K562 (cell line): ENCODE results near the gene SCAP. TPM values are rescaled to one million over a fixed set of nuclear protein-coding genes. Genes with fewer than 3 reads are reported as not detected.

Experiments used
- BRCA1 ChIP-seq, 2 experiments: fragments of 450-650 bp in 1 of 2; sonication (generic) in 1 of 2; formaldehyde crosslinking in 1 of 2; IDR thresholded peaks; 2 replicates each; pipeline versions ENCODE4 v1.5.0 to v1.6.1; 2017 to 2020; ENCODE audit warnings: mild to moderate bottlenecking in 1 of 2, missing genetic modification reagents in 1 of 2
- CTCF ChIP-seq, 3 experiments: IDR thresholded peaks in 2 of 3; conservative IDR thresholded peaks in 1 of 3; 2 replicates each; pipeline ENCODE4 v1.5.1; 2011 to 2012; ENCODE audit warnings: low read length in 3 of 3, mild to moderate bottlenecking in 3 of 3, control low read depth in 2 of 3, improper control_type of control experiment in 1 of 3, inconsistent platforms in 1 of 3, low read depth in 1 of 3, mixed read lengths in 1 of 3, moderate library complexity in 1 of 3; ENCODE audit not compliant: insufficient read depth in 2 of 3
- DMBX1 ChIP-seq: fragments of 250-450 bp; sonication (Bioruptor Pico); IDR thresholded peaks from 2 replicates; pipeline ENCODE4 v1.8.0; 2022; ENCODE audit warnings: inconsistent platforms, mild to moderate bottlenecking, moderate library complexity, borderline replicate concordance
- EHMT2 ChIP-seq: fragments of 450-650 bp; IDR thresholded peaks from 2 replicates; pipeline ENCODE4 v1.6.1; 2018; ENCODE audit warnings: antibody characterized with exemption
- GATAD2A ChIP-seq: fragments of 450-650 bp; IDR thresholded peaks from 2 replicates; pipeline ENCODE4 v1.6.1; 2017
- LARP7 ChIP-seq: fragments of 450-650 bp; IDR thresholded peaks from 2 replicates; pipeline ENCODE4 v1.6.1; 2016
- MIER1 ChIP-seq: fragments of 450-650 bp; IDR thresholded peaks from 2 replicates; pipeline ENCODE4 v1.6.1; 2016; ENCODE audit warnings: antibody characterized with exemption, mild to moderate bottlenecking, low read depth
- MTA1 ChIP-seq: fragments of 450-650 bp; IDR thresholded peaks from 2 replicates; pipeline ENCODE4 v1.6.1; 2017; ENCODE audit warnings: borderline replicate concordance
- NFRKB ChIP-seq: fragments of 450-650 bp; IDR thresholded peaks from 2 replicates; pipeline ENCODE4 v1.6.1; 2016; ENCODE audit warnings: low read depth
- NFXL1 ChIP-seq: fragments of 450-650 bp; formaldehyde crosslinking; IDR thresholded peaks from 2 replicates; pipeline ENCODE4 v1.4.0; 2021; ENCODE audit warnings: mild to moderate bottlenecking
- PHB2 ChIP-seq: fragments of 450-650 bp; IDR thresholded peaks from 2 replicates; pipeline ENCODE4 v1.6.1; 2017; ENCODE audit warnings: low read depth
- PHF8 ChIP-seq: fragments of 200-600 bp; sonication (generic); IDR thresholded peaks from 2 replicates; pipeline ENCODE4 v1.6.1; 2012; ENCODE audit warnings: mixed run types, mild to moderate bottlenecking, inconsistent platforms, low read length, moderate library complexity, borderline replicate concordance
- PKNOX1 ChIP-seq: fragments of 450-650 bp; IDR thresholded peaks from 2 replicates; pipeline ENCODE4 v1.6.1; 2016
- POLR2H ChIP-seq: IDR thresholded peaks from 2 replicates; pipeline ENCODE4 v1.6.1; 2016; ENCODE audit warnings: missing genetic modification characterization, low read depth, mild to moderate bottlenecking, control low read depth, missing compliant biosample characterization, moderate library complexity
- RFX1 ChIP-seq: fragments of 450-650 bp; IDR thresholded peaks from 2 replicates; pipeline ENCODE4 v1.6.1; 2016; ENCODE audit warnings: mild to moderate bottlenecking, moderate library complexity
- SMARCA4 ChIP-seq: fragments of 450-650 bp; IDR thresholded peaks from 2 replicates; pipeline ENCODE4 v1.6.1; 2016
- SMARCB1 ChIP-seq: IDR thresholded peaks from 2 replicates; pipeline ENCODE4 v1.6.1; 2011; ENCODE audit warnings: improper control_type of control experiment, low read depth; ENCODE audit not compliant: insufficient read length
- SMARCC2 ChIP-seq: fragments of 450-650 bp; IDR thresholded peaks from 2 replicates; pipeline ENCODE4 v1.6.1; 2017; ENCODE audit warnings: antibody characterized with exemption, moderate library complexity, mild to moderate bottlenecking, low read depth
- TCFL5 ChIP-seq: fragments of 250-450 bp; sonication (Bioruptor Pico); conservative IDR thresholded peaks from 2 replicates; pipeline ENCODE4 v1.6.1; 2021; ENCODE audit warnings: mild to moderate bottlenecking, moderate library complexity, matching md5 sums
- TRIM25 ChIP-seq: fragments of 450-650 bp; IDR thresholded peaks from 2 replicates; pipeline ENCODE4 v1.7.0; 2016; ENCODE audit warnings: borderline replicate concordance
- ZNF277 ChIP-seq: fragments of 250-450 bp; sonication (Bioruptor Pico); IDR thresholded peaks from 2 replicates; pipeline ENCODE4 v1.8.0; 2022; ENCODE audit warnings: inconsistent platforms, mild to moderate bottlenecking, moderate library complexity, borderline replicate concordance
- polyA plus RNA-seq, 8 experiments: library from polyadenylated mRNA; depleted of rRNA in 4 of 8; stranded (reverse) in 5 of 8; unstranded in 3 of 8; fragments of >200 nt; fragmentation: Nextera tagmentation in 2 of 8; fragmentation: Illumina TruSeq in 1 of 8; extraction: Ambion mirVana in 2 of 8; extraction: Trizol in 1 of 8; gene quantifications; 2 replicates each; pipeline versions ENCODE4 v1.2.1 to v1.2.3, GENCODE V29; 2011 to 2014; ENCODE audit warnings: inconsistent platforms in 1 of 8, missing spikeins in 1 of 8
- total RNA-seq, 7 experiments: library from RNA; depleted of rRNA in 6 of 7; stranded (reverse); fragments of >200 nt in 6 of 7; fragmentation: Illumina TruSeq in 2 of 7; extraction: Trizol in 2 of 7; gene quantifications; 2 replicates each; pipeline versions ENCODE4 v1.2.1 to v1.2.3, GENCODE V29; 2011 to 2021; ENCODE audit warnings: low replicate concordance in 1 of 7

The SCAP gene
- total and polyA plus RNA-seq, 9 of the 15 experiments (the other 6 are each of a cell fraction or from before 2014, with no cell fraction given): 2.6 to 104 (median 37.8) TPM

GRCh38 chr3:47515864-47516319 is 40.2 kb upstream of the SCAP start (continued):
- TF ChIP-seq TRIM25 (peak; percentile 50; the same call in 1 of the 2 replicates), POLR2H (tag) (no peak), PHB2 (peak; percentile 31; the same call in 1 of the 2 replicates), LARP7 (peak; percentile 55; the same call in 1 of the 2 replicates), SMARCA4 (peak; percentile 72; the same call in 1 of the 2 replicates), NFXL1 (CRISPR knock-in tag) (no peak), EHMT2 (0 out of 2 replicates have a peak, but pooled peaks have one; percentile 48), BRCA1 (IDR thresholded peaks at IDR 0.05) (no peak), BRCA1 (CRISPR knock-in tag; IDR thresholded peaks at IDR 0.05) (no peak), MTA1 (peak; percentile 23; the same call in 1 of the 2 replicates), DMBX1 (CRISPR knock-in tag) (0 out of 2 replicates have a peak, but pooled peaks have one; percentile 18), SMARCB1 (no peak), GATAD2A (no peak), CTCF (IDR thresholded peaks at IDR 0.05 in 2 of 3, conservative IDR thresholded peaks at IDR 0.05 in 1 of 3; ENCODE audit: insufficient read depth in 2 of 3, low read depth in 1 of 3, low read length in 3 of 3) (0 out of 6 replicates have a peak, but pooled peaks of 1 of the 3 experiments have one; percentile 1), NFRKB (peak; percentile 70; the same call in 1 of the 2 replicates), ZNF277 (no peak), SMARCC2 (peak; percentile 68; the same call in 1 of the 2 replicates), MIER1 (0 out of 2 replicates have a peak, but pooled peaks have one; percentile 18), TCFL5 (CRISPR knock-in tag) (no peak), PKNOX1 (0 out of 2 replicates have a peak, but pooled peaks have one; percentile 2), RFX1 (no peak), PHF8 (peak; percentile 34; the same call in 1 of the 2 replicates)
